DOHH2 (cell line): ENCODE results near the gene LDLRAD1.

Experiments
- H3F3A ChIP-seq: fragments of 200-600 bp; sonication (generic), shearing (Covaris generic); 2 replicates; pipeline ENCODE4 v1.6.0; 2016; ENCODE audit warnings: antibody characterized with exemption, mild to moderate bottlenecking; ENCODE audit not compliant: control insufficient read depth, insufficient read depth
- H3K27ac ChIP-seq: fragments of 200-600 bp; sonication (generic); 2 replicates; pipeline ENCODE4 v1.5.1; 2014; ENCODE audit warnings: low read depth, mild to moderate bottlenecking, low read length, moderate library complexity
- H3K27me3 ChIP-seq: fragments of 200-600 bp; sonication (generic); 2 replicates; pipeline ENCODE4 v1.6.1; 2014; ENCODE audit warnings: mild to moderate bottlenecking, low read length, mixed read lengths; ENCODE audit not compliant: control insufficient read depth
- H3K36me3 ChIP-seq: fragments of 200-600 bp; sonication (generic); 2 replicates; pipeline ENCODE4 v1.6.1; 2014; ENCODE audit warnings: mild to moderate bottlenecking, low read length, moderate library complexity, mixed read lengths; ENCODE audit not compliant: control insufficient read depth
- H3K4me1 ChIP-seq: fragments of 200-600 bp; sonication (generic); 2 replicates; pipeline ENCODE4 v1.6.1; 2014; ENCODE audit warnings: mild to moderate bottlenecking, low read length, mixed read lengths; ENCODE audit not compliant: control insufficient read depth
- H3K4me2 ChIP-seq: fragments of 200-600 bp; sonication (generic); 2 replicates; pipeline ENCODE4 v1.6.0; 2014; ENCODE audit warnings: mild to moderate bottlenecking, low read length, moderate library complexity
- H3K4me3 ChIP-seq: fragments of 200-600 bp; sonication (generic); 2 replicates; pipeline ENCODE4 v1.5.1; 2014; ENCODE audit warnings: mild to moderate bottlenecking, low read length, mixed read lengths
- H3K79me2 ChIP-seq: fragments of 200-600 bp; sonication (generic); 2 replicates; pipeline ENCODE4 v1.6.1; 2014; ENCODE audit warnings: mild to moderate bottlenecking, low read length, mixed read lengths; ENCODE audit not compliant: control insufficient read depth
- H3K9me2 ChIP-seq: fragments of 200-600 bp; sonication (generic); replicated peaks from 2 replicates; pipeline ENCODE4 v1.6.1; 2014; ENCODE audit warnings: mild to moderate bottlenecking, low read length, mixed read lengths; ENCODE audit not compliant: control insufficient read depth
- H3K9me3 ChIP-seq: fragments of 200-600 bp; sonication (generic); 2 replicates; pipeline ENCODE4 v1.6.1; 2014; ENCODE audit warnings: antibody characterized with exemption, low read length, mixed read lengths; ENCODE audit not compliant: control insufficient read depth, insufficient read depth
- H4K20me1 ChIP-seq: fragments of 200-600 bp; sonication (generic); 2 replicates; pipeline ENCODE4 v1.6.0; 2014; ENCODE audit warnings: low read depth, mild to moderate bottlenecking, antibody characterized with exemption, low read length, moderate library complexity; ENCODE audit not compliant: control insufficient read depth, insufficient read depth
- EZH2phosphoT487 ChIP-seq: fragments of 200-600 bp; sonication (generic); IDR thresholded peaks from 2 replicates; pipeline ENCODE4 v1.6.1; 2017; ENCODE audit warnings: borderline replicate concordance, mild to moderate bottlenecking, antibody characterized with exemption, low read length, moderate library complexity, mixed read lengths
- TF ChIP-seq, protein P1 (sequence below): fragments of 200-600 bp; sonication (generic); IDR thresholded peaks from one replicate; pipeline ENCODE4 v1.5.1; 2014; ENCODE audit warnings: antibody characterized with exemption, mild to moderate bottlenecking, low read depth, low read length; ENCODE audit not compliant: poor library complexity, severe bottlenecking

The LDLRAD1 gene

DNA sequence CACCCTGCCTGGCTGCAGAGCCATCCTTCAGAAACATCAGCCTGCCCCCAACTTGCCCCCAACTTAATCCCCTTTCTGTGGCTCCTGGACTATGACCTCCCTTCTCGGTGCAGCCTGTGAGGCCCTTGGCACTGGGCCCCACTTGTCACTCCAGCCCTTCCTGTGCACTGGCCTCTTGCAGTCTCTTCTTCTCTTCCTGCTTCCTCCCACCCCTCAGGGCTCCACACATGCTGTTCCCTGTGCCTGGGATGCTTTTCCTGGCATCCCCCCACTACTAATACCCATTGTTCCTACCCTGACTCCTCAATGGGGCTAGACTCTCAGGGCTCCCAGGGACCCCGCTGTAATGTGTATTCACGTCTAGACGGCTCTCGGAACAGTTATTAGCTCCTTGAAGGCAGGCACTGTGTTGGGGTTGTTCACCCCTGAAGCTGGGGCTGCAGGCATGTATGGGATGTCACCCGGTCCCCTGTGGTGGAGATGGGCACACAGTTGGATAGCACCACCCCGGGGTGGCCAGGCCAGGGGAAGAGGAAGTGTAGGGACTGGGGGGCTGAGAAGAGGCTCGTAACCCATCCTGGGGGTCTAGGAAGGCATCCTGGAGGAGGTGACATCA lies 4.5 kb downstream of the LDLRAD1 start:
- H3K9me2 ChIP-seq: no peaks in the 10 kb centered on the region
- H3K27me3 ChIP-seq: no peaks in the 10 kb centered on the region; the same call in 1 of the 2 replicates
- no peak overlapping the region for H3K27ac ChIP-seq
- H3K79me2 ChIP-seq: no peaks in the 10 kb centered on the region
- no peaks in the 10 kb centered on the region for H3K36me3 ChIP-seq
- no peaks in the 10 kb centered on the region for H3K4me1 ChIP-seq
- no peaks in the 10 kb centered on the region for H3F3A ChIP-seq
- H3K4me2 ChIP-seq: no peak overlapping the region
- no peaks in the 10 kb centered on the region for H3K9me3 ChIP-seq
- H4K20me1 ChIP-seq: no peaks in the 10 kb centered on the region
- no peak overlapping the region for H3K4me3 ChIP-seq
- TF ChIP-seq, protein P1, sequence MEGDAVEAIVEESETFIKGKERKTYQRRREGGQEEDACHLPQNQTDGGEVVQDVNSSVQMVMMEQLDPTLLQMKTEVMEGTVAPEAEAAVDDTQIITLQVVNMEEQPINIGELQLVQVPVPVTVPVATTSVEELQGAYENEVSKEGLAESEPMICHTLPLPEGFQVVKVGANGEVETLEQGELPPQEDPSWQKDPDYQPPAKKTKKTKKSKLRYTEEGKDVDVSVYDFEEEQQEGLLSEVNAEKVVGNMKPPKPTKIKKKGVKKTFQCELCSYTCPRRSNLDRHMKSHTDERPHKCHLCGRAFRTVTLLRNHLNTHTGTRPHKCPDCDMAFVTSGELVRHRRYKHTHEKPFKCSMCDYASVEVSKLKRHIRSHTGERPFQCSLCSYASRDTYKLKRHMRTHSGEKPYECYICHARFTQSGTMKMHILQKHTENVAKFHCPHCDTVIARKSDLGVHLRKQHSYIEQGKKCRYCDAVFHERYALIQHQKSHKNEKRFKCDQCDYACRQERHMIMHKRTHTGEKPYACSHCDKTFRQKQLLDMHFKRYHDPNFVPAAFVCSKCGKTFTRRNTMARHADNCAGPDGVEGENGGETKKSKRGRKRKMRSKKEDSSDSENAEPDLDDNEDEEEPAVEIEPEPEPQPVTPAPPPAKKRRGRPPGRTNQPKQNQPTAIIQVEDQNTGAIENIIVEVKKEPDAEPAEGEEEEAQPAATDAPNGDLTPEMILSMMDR: no peak
- TF ChIP-seq EZH2phosphoT487: no peak

DNA sequence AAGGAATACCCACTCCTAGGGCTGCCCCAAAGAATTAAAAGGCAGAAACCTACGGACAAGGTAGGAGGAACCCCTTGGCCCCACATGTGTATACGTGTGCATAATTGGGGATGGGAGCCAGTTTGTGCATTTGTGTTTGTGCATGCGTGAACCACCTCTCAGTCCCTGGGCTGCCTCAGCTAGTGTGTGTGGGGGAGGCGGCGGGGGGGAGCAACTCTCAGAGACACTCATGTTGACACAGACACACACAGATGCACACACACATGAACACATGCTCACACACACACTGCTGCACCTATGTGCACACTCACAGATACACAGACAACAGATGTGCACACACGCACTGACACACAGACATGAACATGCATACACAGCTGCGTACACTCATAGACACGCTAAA lies 5.1 kb downstream of the LDLRAD1 start:
- Histone ChIP-seq H3K9me3 (no peaks in the 10 kb centered on the region), H3K27me3 (no peaks in the 10 kb centered on the region; the same call in 1 of the 2 replicates), H3K27ac (no peak overlapping the region), H3K79me2 (no peaks in the 10 kb centered on the region), H3F3A (no peaks in the 10 kb centered on the region), H3K4me2 (no peak overlapping the region), H3K36me3 (no peaks in the 10 kb centered on the region), H3K9me2 (no peaks in the 10 kb centered on the region), H4K20me1 (no peaks in the 10 kb centered on the region), H3K4me1 (no peaks in the 10 kb centered on the region), H3K4me3 (no peak overlapping the region)
- TF ChIP-seq, protein P1: no peak
- TF ChIP-seq EZH2phosphoT487: no peak

DNA sequence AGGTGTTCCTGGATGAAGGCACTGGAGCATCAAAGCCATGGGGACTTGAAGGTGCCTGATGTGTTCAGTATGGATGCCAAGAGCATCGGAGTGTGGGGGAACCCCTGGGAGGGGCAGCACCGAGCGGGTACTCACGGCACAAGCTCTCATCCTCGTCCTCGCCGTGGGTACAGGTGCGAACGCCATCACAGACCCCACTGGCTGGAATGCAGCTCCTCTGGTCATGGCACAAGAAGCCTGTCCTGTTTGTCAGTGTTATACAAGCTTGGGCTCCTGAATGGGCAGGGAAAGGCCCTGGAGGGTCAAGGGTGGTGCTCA lies 6.0 kb downstream of the LDLRAD1 start:
- no peaks in the 10 kb centered on the region for H3K4me1 ChIP-seq
- H3K27ac ChIP-seq: no peak overlapping the region
- no peaks in the 10 kb centered on the region for H3K36me3 ChIP-seq
- no peak overlapping the region for H3K4me2 ChIP-seq
- H3K4me3 ChIP-seq: no peak overlapping the region
- no peaks in the 10 kb centered on the region; the same call in 1 of the 2 replicates for H3K27me3 ChIP-seq
- H3K79me2 ChIP-seq: no peaks in the 10 kb centered on the region
- no peaks in the 10 kb centered on the region for H3K9me2 ChIP-seq
- H3K9me3 ChIP-seq: no peaks in the 10 kb centered on the region
- no peaks in the 10 kb centered on the region for H4K20me1 ChIP-seq
- TF ChIP-seq, protein P1: no peak
- no peak for TF ChIP-seq EZH2phosphoT487
- no peaks in the 10 kb centered on the region for H3F3A ChIP-seq
